GM19452 (cell line): ENCODE data around the gene ZNF287.

Experiments
- ATAC-seq: cut with Tn5 transposase; IDR thresholded peaks from one replicate; pipeline ENCODE4 v1.9.1; 2021; ENCODE audit not compliant: unreplicated experiment

Gene ZNF287

GRCh38 chr17:16517477-16517876, 51.5 kb downstream of the ZNF287 start:
- no peak for ATAC-seq

DNA sequence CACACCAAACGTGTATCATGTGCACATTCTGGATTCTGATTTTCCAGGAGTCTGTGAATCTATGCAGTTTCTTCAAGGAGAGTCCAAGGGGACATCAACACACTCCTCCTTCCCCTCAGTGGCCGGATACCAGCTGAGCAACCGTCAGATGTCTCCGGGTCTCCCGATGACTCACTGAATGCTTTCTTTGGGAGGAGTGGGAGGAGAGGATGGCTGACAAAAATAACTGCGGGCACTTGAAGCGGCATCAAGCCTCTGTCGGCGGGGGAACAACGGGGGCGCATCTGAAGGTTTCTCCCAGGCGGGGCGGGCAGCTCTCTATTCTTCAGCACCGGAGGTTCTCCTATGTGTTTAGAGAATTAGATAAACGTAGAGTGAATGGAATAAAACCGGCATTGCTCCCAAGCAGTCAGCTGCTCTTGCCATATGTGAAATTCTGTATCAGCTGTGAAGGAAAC, 52.4 kb downstream of the ZNF287 start:
- no peak for ATAC-seq

GRCh38 chr17:16515933-16516332, 53.1 kb downstream of the ZNF287 start:
- no peak for ATAC-seq

- no peak for ATAC-seq
Observed at GRCh38 chr17:16513873-16514272, 55.1 kb downstream of the ZNF287 start.

DNA sequence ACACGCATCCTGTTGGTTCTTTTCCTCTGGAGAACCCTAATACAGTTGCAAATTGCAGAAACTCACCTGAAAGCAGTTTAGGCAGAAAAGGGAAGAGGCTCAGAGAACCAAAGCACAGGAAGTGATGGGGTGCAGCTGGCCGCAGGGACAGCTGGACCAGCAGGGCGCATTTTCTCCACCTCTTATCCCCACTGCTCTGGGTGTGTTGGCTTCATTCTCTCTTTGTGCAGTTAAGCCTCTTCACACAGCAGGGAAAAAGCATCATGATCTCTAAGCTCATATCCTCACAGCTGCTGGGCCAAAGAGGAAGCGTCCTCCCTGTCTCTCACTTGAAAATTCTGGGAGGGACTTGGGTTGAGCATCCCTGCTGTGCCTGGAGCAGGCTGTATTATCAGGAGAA, 57.0 kb downstream of the ZNF287 start:
- no peak for ATAC-seq

- ATAC-seq: no peak
Observed at GRCh38 chr17:16511593-16511992, 57.4 kb downstream of the ZNF287 start.

DNA sequence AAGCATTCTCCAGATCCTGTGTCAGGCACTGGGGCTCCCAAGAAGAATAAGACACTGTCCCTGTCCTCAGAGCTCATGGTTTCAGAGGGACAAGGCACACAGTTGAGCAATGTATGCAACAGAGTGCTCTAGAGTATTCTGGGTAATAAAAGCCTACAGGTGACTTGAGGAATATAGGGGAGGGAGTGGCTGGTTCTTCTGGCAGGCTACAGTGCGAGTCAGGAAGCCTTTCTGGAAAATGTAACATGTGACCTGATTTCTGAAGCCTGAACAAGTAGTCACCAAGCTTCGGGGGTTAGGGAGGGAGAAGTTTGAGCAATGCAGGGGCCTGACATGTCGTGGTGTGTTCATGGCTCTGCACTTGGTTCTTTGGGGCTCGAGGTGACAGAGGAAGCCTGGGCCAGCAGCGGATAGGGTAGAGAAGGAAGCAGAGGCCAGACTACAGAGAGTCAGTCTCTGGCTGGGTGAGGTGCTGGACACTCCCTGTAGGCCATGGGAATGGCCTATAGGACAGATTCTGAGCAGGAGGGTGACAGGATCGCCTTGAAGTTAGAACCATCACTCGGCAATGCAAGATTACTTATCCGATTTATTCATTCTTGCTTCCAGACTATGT, 61.0 kb downstream of the ZNF287 start:
- no peak for ATAC-seq

DNA sequence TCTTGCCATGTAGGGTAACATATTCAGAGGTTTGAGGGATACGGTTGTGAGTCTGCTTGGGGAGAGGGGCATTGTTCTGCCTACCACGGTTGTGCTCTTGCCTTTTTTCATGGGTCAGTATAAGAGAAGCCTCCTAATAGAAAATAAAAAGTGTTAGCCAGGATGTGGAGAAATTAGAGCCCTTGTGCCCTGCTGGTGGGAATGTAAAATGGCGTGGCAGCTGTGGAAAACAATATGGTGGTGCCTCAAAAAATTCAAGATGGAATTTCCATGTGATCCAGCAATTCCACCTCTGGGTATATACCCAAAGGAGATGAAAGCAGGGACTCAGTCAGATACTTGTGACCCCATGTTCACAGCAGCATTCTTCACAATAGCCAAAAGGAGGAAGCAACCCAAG, 62.8 kb downstream of the ZNF287 start:
- no peak for ATAC-seq

DNA sequence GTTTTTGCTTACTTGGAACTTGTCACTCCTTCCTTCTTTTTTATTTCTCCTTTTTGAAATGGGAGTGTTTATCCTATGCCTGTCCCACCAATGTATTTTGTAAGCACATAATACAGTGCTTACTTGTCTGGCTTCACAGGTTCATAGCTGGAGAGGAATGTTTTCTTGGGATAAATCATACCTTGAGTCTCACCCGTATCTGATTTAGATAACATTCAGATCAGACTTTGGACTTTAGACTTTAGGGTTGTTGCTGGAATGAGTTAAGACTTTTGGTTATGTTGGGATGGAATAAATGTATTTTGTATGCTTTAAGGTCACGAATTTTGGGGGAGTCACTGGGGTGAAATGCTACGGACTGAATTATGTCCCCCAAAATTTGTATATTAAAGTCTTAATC, 64.0 kb downstream of the ZNF287 start:
- no peak for ATAC-seq
